HG03520 (cell line): ENCODE data around the gene ANLN.
"Not testable (repeated sequence)": the region's sequence is repeated elsewhere in the genome, so short reads cannot be mapped to it uniquely, and the experiment has no call there.

Source experiments
- ATAC-seq: cut with Tn5 transposase; IDR thresholded peaks from one replicate; pipeline ENCODE4 v1.9.1; 2021; ENCODE audit warnings: mild to moderate bottlenecking, moderate library complexity; ENCODE audit not compliant: unreplicated experiment

ANLN gene

DNA sequence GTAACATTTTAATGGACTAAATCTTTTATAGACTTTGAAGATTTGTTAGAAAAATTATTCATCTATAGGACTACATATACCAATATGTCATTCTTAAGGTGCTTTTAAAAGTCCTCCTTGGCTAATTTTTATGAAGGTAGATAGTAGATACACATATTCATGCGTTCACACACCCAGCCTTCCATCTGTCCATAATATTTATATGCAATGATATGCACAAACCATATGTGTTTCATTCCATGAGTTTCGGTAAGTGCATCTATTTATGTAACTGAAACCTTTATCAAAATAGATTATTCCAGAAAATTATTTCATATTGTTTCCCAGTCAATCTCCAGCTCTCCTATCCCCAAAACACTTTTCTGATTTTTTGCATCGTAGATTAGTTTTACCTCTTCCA is 101.7 kb downstream of the ANLN start:
- no peak for ATAC-seq

DNA sequence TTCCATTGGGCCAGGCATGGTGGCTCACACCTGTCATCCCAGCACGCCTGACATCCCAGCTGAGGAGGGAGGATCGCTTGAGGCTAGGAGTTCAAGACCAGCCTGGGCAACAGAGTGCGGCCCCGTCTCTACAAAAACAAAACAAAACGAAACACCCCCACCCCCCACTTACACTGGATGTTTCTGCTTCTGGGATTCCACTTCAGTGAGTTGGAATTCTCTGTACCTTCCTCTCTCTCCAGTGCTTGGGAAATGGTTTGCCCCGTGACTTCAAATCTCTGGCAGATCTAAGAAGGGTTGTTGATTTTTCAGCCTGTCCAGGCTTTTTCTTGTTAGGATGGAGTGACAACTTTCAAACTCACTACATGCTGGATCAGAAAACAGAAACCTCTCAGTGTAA is 106.9 kb downstream of the ANLN start:
- no peak for ATAC-seq

DNA sequence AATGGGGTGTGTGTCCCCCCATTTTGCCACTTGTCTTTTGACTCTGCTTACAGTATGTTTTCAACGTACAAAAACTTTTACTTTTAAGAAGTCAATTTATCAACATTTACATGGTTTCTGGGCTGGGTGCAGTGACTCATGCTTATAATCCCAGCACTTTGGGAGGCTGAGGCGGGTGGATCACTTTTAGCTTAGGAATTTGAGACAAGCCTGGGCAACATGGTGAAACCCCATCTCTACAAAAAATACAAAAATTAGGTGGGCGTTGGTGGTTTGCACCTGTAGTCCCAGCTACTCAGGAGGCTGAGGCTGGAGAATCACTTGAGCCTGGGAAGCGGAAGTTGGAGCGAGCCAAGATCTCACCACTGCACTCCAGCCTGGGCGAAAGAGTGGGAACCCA is 107.5 kb downstream of the ANLN start:
- not testable (repeated sequence) for ATAC-seq

DNA sequence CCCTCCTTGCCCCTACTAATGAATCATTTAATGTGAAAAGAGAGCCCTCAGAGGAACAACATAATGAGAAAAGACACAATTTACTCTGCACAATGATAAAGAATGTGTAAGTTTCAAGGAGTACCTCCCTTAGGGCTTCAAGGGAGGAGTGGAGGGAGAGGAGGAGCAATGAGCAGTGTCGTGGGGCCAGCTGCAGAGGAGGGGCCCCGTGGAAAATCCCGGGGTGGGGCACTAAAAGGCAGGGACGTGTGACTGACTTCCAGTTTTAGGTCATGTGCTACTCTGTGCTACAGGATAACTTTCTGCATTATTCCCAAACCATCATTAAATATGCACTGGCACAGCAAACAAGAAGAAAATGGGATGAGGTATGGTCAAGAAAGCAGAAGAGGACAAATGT is 108.1 kb downstream of the ANLN start:
- no peak for ATAC-seq
